Right lobe of liver (tissue), 4 donors: ENCODE data around the gene NUDT7.

Experiments
- POLR2A ChIP-seq: fragments of 450-650 bp; IDR thresholded peaks from one replicate; pipeline ENCODE4 v1.6.1; 2017; ENCODE audit warnings: antibody characterized with exemption, mild to moderate bottlenecking
- TF ChIP-seq, protein P1 (sequence below), 4 donors: fragments of 200-600 bp in 3 of 4; fragments of 450-650 bp in 1 of 4; IDR thresholded peaks; one replicate each; pipeline versions ENCODE4 v1.5.1 to v1.8.0; 2016 to 2022; ENCODE audit warnings: antibody characterized with exemption in 4 of 4, mild to moderate bottlenecking in 2 of 4
- donor health status: DM: no; HTN: no; CAD: no.
- donor health status: DM: no; HTN: no; CAD: no.
- donor health status: DM: no; HTN: yes; CAD: no.

DNA sequence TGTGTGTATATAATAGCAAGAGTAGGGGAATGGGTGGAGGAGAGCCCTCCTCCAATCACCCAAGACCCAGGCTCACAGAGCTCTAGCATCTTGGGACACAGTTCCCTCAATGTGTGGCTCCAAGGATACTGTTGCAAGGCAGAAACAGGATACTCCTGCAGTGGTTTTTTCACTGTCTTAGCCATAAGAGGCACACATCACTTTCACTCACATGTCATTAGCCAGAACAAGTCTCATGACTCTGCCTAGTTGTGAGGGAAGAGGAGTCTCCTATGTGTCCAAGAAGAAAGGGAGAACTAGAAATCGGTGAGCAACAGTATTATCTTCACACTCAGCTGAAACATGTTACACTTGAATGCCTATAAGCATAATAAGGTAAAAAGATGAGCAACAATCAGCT is 11.1 kb upstream of the NUDT7 start:
- TF ChIP-seq, protein P1, sequence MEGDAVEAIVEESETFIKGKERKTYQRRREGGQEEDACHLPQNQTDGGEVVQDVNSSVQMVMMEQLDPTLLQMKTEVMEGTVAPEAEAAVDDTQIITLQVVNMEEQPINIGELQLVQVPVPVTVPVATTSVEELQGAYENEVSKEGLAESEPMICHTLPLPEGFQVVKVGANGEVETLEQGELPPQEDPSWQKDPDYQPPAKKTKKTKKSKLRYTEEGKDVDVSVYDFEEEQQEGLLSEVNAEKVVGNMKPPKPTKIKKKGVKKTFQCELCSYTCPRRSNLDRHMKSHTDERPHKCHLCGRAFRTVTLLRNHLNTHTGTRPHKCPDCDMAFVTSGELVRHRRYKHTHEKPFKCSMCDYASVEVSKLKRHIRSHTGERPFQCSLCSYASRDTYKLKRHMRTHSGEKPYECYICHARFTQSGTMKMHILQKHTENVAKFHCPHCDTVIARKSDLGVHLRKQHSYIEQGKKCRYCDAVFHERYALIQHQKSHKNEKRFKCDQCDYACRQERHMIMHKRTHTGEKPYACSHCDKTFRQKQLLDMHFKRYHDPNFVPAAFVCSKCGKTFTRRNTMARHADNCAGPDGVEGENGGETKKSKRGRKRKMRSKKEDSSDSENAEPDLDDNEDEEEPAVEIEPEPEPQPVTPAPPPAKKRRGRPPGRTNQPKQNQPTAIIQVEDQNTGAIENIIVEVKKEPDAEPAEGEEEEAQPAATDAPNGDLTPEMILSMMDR (IDR thresholded peaks at IDR 0.05): no peak
- no peak for TF ChIP-seq POLR2A
